ENCODE results near the gene TCF23. TPM values are rescaled to one million over a fixed set of nuclear protein-coding genes. Genes with fewer than 3 reads are reported as not detected.
A peak's percentile ranks its signal among the peaks of the same experiment; 100 is the strongest.

Gene TCF23
- total RNA-seq, 1 experiment from 2014 or later, result not detected

DNA sequence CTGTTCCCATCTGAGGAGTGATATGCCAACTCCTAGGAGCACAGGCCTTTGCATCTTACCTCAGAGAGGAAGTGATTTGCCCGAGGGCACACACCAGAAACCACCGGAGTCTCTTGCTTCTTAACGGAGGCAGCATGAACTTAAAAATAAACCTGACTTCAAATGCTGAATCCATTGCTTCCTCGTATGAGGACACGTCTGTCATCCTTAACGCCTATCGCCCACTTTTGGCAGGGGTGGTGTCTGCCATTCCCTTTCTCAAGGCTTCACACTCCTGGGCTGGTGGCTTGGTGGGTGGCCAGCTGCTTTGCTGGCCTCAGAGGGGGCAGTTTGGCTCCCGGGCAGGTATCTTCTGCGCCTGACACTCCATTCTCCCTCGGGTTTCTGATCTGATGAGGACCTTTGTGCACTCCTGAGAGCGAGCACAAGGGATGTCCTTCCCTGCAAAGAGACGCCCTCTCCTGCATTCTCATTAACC lies 13.3 kb upstream of the TCF23 start:
- H3K4me2 ChIP-seq (ENCODE audit: low read length), result no peak overlapping the region
- H3F3A ChIP-seq (ENCODE audit: low read length, unreplicated experiment), result no peaks in the 10 kb centered on the region
- POLR2A ChIA-PET (ENCODE audit: unreplicated experiment), result no interaction called here
- no peak overlapping the region for H3K9ac ChIP-seq (ENCODE audit: low read length)
- H3K27me3 ChIP-seq (ENCODE audit: low read length), result no peaks in the 10 kb centered on the region
- H3K9me2 ChIP-seq (replicated peaks; ENCODE audit: low read length), result no peaks in the 10 kb centered on the region
- H3K79me2 ChIP-seq (ENCODE audit: low read length), result peaks cover 22% of the 10 kb centered on the region
- peaks cover 9% of the 10 kb centered on the region for H3K4me1 ChIP-seq (ENCODE audit: insufficient read depth, low read length)
- H2AFZ ChIP-seq (ENCODE audit: low read length), result 0 out of 2 replicates have a peak overlapping the region, but pooled peaks have one; percentile 79
- ATAC-seq (no peak), DNase-seq (no peak)
- intact Hi-C loops (cut with micrococcal nuclease), result no loop called here
- H4K20me1 ChIP-seq (ENCODE audit: low read length), result peaks cover 9% of the 10 kb centered on the region; the same call in 1 of the 2 replicates
- H3K4me3 ChIP-seq (ENCODE audit: low read length), result no peak overlapping the region
- no TSS peak for BruUV-seq (replicated peaks)
- TF ChIP-seq EZH2 (IDR thresholded peaks at IDR 0.05; ENCODE audit: low read length, unreplicated experiment) (no peak), EZH2phosphoT487 (IDR thresholded peaks at IDR 0.05; ENCODE audit: borderline replicate concordance, low read length) (no peak)
- TF ChIP-seq, protein P1, sequence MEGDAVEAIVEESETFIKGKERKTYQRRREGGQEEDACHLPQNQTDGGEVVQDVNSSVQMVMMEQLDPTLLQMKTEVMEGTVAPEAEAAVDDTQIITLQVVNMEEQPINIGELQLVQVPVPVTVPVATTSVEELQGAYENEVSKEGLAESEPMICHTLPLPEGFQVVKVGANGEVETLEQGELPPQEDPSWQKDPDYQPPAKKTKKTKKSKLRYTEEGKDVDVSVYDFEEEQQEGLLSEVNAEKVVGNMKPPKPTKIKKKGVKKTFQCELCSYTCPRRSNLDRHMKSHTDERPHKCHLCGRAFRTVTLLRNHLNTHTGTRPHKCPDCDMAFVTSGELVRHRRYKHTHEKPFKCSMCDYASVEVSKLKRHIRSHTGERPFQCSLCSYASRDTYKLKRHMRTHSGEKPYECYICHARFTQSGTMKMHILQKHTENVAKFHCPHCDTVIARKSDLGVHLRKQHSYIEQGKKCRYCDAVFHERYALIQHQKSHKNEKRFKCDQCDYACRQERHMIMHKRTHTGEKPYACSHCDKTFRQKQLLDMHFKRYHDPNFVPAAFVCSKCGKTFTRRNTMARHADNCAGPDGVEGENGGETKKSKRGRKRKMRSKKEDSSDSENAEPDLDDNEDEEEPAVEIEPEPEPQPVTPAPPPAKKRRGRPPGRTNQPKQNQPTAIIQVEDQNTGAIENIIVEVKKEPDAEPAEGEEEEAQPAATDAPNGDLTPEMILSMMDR (conservative IDR thresholded peaks at IDR 0.05; ENCODE audit: low read depth, low read length), result no peak
- peaks cover 12% of the 10 kb centered on the region for H3K36me3 ChIP-seq (ENCODE audit: low read depth, low read length)
- no peak overlapping the region for H3K27ac ChIP-seq (ENCODE audit: low read length)
- CTCF ChIA-PET, result no interaction called here
- H3K9me3 ChIP-seq (ENCODE audit: low read length), result no peaks in the 10 kb centered on the region

DNA sequence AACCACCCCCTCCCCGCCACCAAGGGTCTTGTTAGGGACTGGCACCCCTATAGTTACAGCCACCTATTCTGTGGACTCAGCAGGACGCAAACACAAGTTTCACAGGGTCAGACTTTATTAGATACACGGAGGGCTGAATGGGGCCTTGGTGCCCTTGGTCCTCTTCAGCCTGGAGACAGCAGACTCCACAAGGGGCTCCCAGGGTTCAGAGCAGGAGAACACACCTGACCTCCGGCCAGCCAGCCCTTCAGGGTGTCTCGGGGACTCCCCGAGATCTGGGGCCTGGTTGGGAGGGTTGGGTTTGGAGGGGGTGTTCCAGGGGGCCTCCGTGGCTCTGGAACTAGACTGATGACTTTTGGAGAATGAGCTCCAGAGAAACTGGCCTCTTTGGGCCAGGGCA lies 12.1 kb upstream of the TCF23 start:
- Histone ChIP-seq H3K9me3 (ENCODE audit: low read length) (no peaks in the 10 kb centered on the region), H4K20me1 (ENCODE audit: low read length) (peaks cover 9% of the 10 kb centered on the region; the same call in 1 of the 2 replicates), H2AFZ (ENCODE audit: low read length) (no peak overlapping the region), H3K79me2 (ENCODE audit: low read length) (peaks cover 22% of the 10 kb centered on the region), H3K4me3 (ENCODE audit: low read length) (no peak overlapping the region), H3K4me2 (ENCODE audit: low read length) (no peak overlapping the region), H3K27ac (ENCODE audit: low read length) (no peak overlapping the region), H3K4me1 (ENCODE audit: insufficient read depth, low read length) (peaks cover 9% of the 10 kb centered on the region), H3K9ac (ENCODE audit: low read length) (no peak overlapping the region), H3K36me3 (ENCODE audit: low read depth, low read length) (peaks cover 2% of the 10 kb centered on the region; the same call in 1 of the 2 replicates), H3K27me3 (ENCODE audit: low read length) (no peaks in the 10 kb centered on the region), H3F3A (ENCODE audit: low read length, unreplicated experiment) (no peaks in the 10 kb centered on the region), H3K9me2 (replicated peaks; ENCODE audit: low read length) (no peaks in the 10 kb centered on the region)
- BruUV-seq (replicated peaks), result no TSS peak
- ATAC-seq, result no peak
- intact Hi-C loops (cut with micrococcal nuclease), result no loop called here
- TF ChIP-seq, protein P1 (conservative IDR thresholded peaks at IDR 0.05; ENCODE audit: low read depth, low read length), result no peak
- TF ChIP-seq EZH2 (IDR thresholded peaks at IDR 0.05; ENCODE audit: low read length, unreplicated experiment) (no peak), EZH2phosphoT487 (IDR thresholded peaks at IDR 0.05; ENCODE audit: borderline replicate concordance, low read length) (no peak)
- DNase-seq, result no peak
- POLR2A ChIA-PET (ENCODE audit: unreplicated experiment), result no interaction called here
- CTCF ChIA-PET, result no interaction called here

DNA sequence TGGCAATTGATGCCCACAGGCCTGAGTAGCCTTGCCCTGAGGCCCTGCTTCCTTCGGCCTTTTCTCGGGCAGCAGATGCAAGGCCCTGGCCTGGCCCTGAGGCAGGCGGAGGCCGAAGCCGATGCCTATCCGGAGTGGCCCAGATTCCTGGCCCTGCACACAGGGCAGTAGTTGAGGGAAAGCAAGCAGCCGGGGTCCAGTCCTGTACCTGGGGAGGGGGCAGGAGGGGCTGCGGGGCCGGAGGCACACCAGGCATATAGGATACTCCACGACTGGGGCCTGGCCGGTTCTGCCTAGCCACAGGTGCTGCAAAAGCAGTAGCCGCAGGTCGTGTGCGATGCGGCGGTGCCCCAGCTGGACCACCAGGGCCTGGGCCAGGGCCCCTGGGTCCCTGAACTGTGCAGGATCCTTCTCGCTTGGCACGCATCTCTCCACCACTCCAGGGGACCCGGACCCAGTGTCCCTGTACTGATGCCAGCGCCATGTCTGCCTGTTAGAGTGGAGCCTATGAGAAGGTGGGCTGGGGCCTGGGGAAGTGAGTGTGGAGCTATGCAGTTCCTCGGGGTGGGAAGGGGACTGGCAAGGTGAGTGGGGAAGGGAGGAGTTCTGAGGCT lies 11.4 kb upstream of the TCF23 start:
- ChIA-PET CTCF (no interaction called here), POLR2A (ENCODE audit: unreplicated experiment) (no interaction called here)
- H3F3A ChIP-seq (ENCODE audit: low read length, unreplicated experiment), result no peaks in the 10 kb centered on the region
- H3K36me3 ChIP-seq (ENCODE audit: low read depth, low read length), result no peaks in the 10 kb centered on the region; the same call in 1 of the 2 replicates
- TF ChIP-seq EZH2 (IDR thresholded peaks at IDR 0.05; ENCODE audit: low read length, unreplicated experiment) (no peak), EZH2phosphoT487 (IDR thresholded peaks at IDR 0.05; ENCODE audit: borderline replicate concordance, low read length) (no peak)
- TF ChIP-seq, protein P1 (conservative IDR thresholded peaks at IDR 0.05; ENCODE audit: low read depth, low read length), result no peak
- H4K20me1 ChIP-seq (ENCODE audit: low read length), result peaks cover 9% of the 10 kb centered on the region; the same call in 1 of the 2 replicates
- H3K79me2 ChIP-seq (ENCODE audit: low read length), result peaks cover 20% of the 10 kb centered on the region
- no peak overlapping the region for H3K4me2 ChIP-seq (ENCODE audit: low read length)
- H3K27me3 ChIP-seq (ENCODE audit: low read length), result no peaks in the 10 kb centered on the region
- no peak overlapping the region for H3K9ac ChIP-seq (ENCODE audit: low read length)
- no peak overlapping the region for H3K4me3 ChIP-seq (ENCODE audit: low read length)
- peaks cover 9% of the 10 kb centered on the region for H3K4me1 ChIP-seq (ENCODE audit: insufficient read depth, low read length)
- H3K9me2 ChIP-seq (replicated peaks; ENCODE audit: low read length), result no peaks in the 10 kb centered on the region
- no peak overlapping the region for H2AFZ ChIP-seq (ENCODE audit: low read length)
- intact Hi-C loops (cut with micrococcal nuclease), result no loop called here
- DNase-seq (no peak), ATAC-seq (no peak)
- BruUV-seq (replicated peaks), result no TSS peak
- no peaks in the 10 kb centered on the region for H3K9me3 ChIP-seq (ENCODE audit: low read length)
- no peak overlapping the region for H3K27ac ChIP-seq (ENCODE audit: low read length)

All from PC-3 (cell line).